MCF 10A (cell line): Measurements from ENCODE around the gene SLAMF7. TPM values are rescaled to one million over a fixed set of nuclear protein-coding genes. Genes with fewer than 3 reads are reported as not detected.

Experiments
- BruUV-seq: library from RNA; stranded (reverse); fragments of 400-500 nt; replicated peaks from 2 replicates; lab custom pipeline; 2021; lab: Mats Ljungman, UMichigan
- CTCF ChIA-PET: fragments of 300-600 bp; sonication (Branson Sonifier 250); formaldehyde crosslinking; extraction: SDS; loops from one replicate; lab custom pipeline; 2021; ENCODE audit warnings: antibody characterized with exemption, inconsistent platforms; lab: Yijun Ruan, JAX
- POLR2A ChIA-PET: fragments of 300-600, 350-650 bp; sonication (Branson Sonifier 250); formaldehyde crosslinking; extraction: SDS; loops from one replicate; lab custom pipeline; 2020; ENCODE audit warnings: antibody characterized with exemption, inconsistent platforms; lab: Yijun Ruan, JAX
- DNase-seq: peaks from one replicate; pipeline ENCODE4 v3.0.0-alpha.2; 2018; ENCODE audit not compliant: unreplicated experiment
- H3K27ac Mint-ChIP-seq: one replicate; pipeline ENCODE4 v1.8.0; 2022; ENCODE audit warnings: mild to moderate bottlenecking, low read depth, mixed read lengths; ENCODE audit not compliant: unreplicated experiment
- H3K27me3 Mint-ChIP-seq: one replicate; pipeline ENCODE4 v1.8.0; 2022; ENCODE audit warnings: mixed read lengths; ENCODE audit not compliant: insufficient read depth, unreplicated experiment
- H3K36me3 Mint-ChIP-seq: one replicate; pipeline ENCODE4 v1.8.0; 2022; ENCODE audit warnings: mild to moderate bottlenecking, moderate library complexity, mixed read lengths; ENCODE audit not compliant: insufficient read depth, unreplicated experiment
- H3K4me1 Mint-ChIP-seq: one replicate; pipeline ENCODE4 v1.8.0; 2022; ENCODE audit warnings: mixed read lengths; ENCODE audit not compliant: insufficient read depth, unreplicated experiment
- H3K4me3 Mint-ChIP-seq: one replicate; pipeline ENCODE4 v1.8.0; 2022; ENCODE audit warnings: mild to moderate bottlenecking, moderate library complexity, mixed read lengths; ENCODE audit not compliant: unreplicated experiment
- H3K9me3 Mint-ChIP-seq: one replicate; pipeline ENCODE4 v1.8.0; 2022; ENCODE audit warnings: mixed read lengths; ENCODE audit not compliant: unreplicated experiment
- intact Hi-C: fragments of 100-400 bp; cut with micrococcal nuclease; formaldehyde crosslinking; loops from 2 replicates; pipeline ENCODE4 v1.14.1; 2022
- total RNA-seq: library from RNA; stranded (reverse); gene quantifications from 2 replicates; pipeline ENCODE4 v1.2.3, GENCODE V29; 2022
- TF ChIP-seq, protein P1 (sequence below): fragments of 200-600 bp; IDR thresholded peaks from one replicate; pipeline ENCODE4 v1.8.0; 2022; ENCODE audit warnings: antibody characterized with exemption, mild to moderate bottlenecking; ENCODE audit not compliant: unreplicated experiment

The SLAMF7 gene
- total RNA-seq, 1 experiment from 2014 or later = 8.6 TPM

DNA sequence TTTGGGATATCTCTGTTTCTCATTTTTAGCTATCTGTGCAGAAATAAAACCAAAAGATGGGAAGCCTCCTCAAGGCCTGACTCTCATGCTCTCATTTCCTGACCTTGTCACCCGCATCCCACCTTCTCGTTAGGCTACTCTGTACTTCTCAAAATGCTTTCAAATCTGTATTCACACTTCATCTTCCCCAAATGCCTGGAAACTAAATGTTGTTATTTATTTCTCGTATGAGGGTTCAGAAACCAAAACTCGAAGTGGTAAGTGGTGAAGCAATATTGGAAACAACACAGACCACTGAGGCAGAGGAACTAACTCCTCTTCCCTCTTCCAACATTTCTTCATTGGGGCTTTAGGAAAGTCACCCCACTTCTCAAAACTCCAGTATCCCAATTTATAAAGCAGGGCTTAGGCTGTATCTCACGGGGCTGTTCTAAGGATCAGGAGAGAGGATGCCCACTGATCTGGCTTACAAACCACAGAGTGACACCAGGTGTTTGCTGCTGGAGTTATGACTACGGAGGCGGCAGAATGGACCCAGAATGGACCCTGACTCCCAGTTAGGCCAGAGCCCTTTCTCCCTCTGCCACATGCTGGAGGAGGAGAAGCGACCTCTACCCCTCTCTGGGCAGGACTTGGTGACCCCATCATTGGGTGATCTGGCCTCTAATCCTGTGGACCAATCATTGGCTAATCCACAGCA lies 3.5 kb downstream of the SLAMF7 start:
- Mint-ChIP-seq H3K4me3 (no peak overlapping the region), H3K27ac (no peak overlapping the region), H3K9me3 (no peaks in the 10 kb centered on the region), H3K27me3 (no peaks in the 10 kb centered on the region), H3K4me1 (peaks cover 14% of the 10 kb centered on the region), H3K36me3 (peaks cover 11% of the 10 kb centered on the region)
- intact Hi-C loops = no loop called here
- CTCF ChIA-PET = interaction anchor here (1.0 kb wide), 1 partner anchor 33 kb away, joined by 3 read pairs; no protein-coding TSS in a partner anchor
- no peak for DNase-seq
- POLR2A ChIA-PET = no interaction called here
- BruUV-seq = no TSS peak
- TF ChIP-seq, protein P1, sequence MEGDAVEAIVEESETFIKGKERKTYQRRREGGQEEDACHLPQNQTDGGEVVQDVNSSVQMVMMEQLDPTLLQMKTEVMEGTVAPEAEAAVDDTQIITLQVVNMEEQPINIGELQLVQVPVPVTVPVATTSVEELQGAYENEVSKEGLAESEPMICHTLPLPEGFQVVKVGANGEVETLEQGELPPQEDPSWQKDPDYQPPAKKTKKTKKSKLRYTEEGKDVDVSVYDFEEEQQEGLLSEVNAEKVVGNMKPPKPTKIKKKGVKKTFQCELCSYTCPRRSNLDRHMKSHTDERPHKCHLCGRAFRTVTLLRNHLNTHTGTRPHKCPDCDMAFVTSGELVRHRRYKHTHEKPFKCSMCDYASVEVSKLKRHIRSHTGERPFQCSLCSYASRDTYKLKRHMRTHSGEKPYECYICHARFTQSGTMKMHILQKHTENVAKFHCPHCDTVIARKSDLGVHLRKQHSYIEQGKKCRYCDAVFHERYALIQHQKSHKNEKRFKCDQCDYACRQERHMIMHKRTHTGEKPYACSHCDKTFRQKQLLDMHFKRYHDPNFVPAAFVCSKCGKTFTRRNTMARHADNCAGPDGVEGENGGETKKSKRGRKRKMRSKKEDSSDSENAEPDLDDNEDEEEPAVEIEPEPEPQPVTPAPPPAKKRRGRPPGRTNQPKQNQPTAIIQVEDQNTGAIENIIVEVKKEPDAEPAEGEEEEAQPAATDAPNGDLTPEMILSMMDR = no peak

DNA sequence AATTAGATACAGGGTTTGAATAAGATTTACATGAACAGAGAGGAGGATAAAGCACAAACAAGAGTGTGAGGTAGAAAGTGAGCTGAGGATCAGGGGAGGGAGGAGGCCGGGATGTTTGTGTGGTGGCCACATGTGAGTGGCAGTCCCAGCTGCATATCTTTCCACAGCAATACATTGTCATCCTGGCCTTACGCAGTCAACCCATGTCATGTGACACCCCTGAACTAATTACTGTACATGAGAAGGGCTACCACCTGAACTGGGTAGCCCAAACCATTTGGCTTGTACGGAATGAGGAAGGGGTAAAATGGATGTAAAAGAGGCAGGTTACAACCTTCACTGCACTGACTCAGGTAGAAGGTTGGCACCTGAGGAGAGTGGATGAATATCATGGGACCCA lies 4.2 kb downstream of the SLAMF7 start:
- no TSS peak for BruUV-seq
- Mint-ChIP-seq H3K27ac (no peak overlapping the region), H3K4me1 (peaks cover 12% of the 10 kb centered on the region), H3K36me3 (peaks cover 11% of the 10 kb centered on the region), H3K27me3 (no peaks in the 10 kb centered on the region), H3K9me3 (no peaks in the 10 kb centered on the region), H3K4me3 (no peak overlapping the region)
- TF ChIP-seq, protein P1 = no peak
- DNase-seq = no peak
- CTCF ChIA-PET = interaction anchor here (1.0 to 1.4 kb wide), 2 partner anchors 34 to 247 kb away, joined by 3 to 4 read pairs; no protein-coding TSS in a partner anchor
- POLR2A ChIA-PET = no interaction called here
- intact Hi-C loops = no loop called here

DNA sequence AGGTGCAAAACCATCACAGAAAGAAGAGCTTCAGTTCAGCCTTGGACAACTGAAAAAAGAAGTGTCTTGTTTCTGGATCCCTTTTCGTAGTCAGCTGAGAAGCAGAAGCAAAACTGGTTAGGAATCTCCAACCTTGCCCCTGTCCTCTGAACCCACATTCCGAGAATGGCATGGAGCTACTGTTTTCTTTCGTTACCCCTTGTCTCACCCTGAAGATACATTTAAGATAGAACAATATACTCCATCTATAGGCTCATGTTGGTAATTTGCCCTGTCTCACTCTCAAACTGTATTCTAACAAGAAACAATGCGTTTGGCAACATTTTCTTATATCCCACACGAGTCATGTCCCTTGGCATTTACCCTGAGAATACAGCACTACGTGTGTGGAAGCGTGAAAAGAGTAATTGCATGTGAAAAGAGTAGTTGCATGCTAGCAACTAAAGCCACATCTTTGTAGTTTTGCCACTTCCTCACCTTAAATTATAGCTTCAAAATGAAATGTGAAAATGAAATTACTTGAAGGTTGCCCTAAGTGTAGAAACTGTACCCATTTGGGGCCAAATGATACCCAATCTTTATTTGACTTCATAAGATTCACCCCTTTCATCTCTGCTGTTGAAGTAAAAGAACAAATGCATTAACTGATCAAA lies 5.3 kb downstream of the SLAMF7 start:
- Mint-ChIP-seq H3K9me3 (no peaks in the 10 kb centered on the region), H3K4me1 (peaks cover 14% of the 10 kb centered on the region), H3K27me3 (no peaks in the 10 kb centered on the region), H3K36me3 (peaks cover 11% of the 10 kb centered on the region), H3K27ac (no peak overlapping the region), H3K4me3 (no peak overlapping the region)
- TF ChIP-seq, protein P1 = no peak
- CTCF ChIA-PET = interaction anchor here (0.6 to 1.8 kb wide), 7 partner anchors 11 to 245 kb away, joined by 3 to 5 read pairs (median 4); partner anchors contain the start of gene ITLN2
- no TSS peak for BruUV-seq
- intact Hi-C loops = no loop called here
- no peak for DNase-seq
- POLR2A ChIA-PET = interaction anchor here (0.6 to 1.7 kb wide), 4 partner anchors 17 to 1814 kb away, joined by 3 to 7 read pairs (median 3); no protein-coding TSS in a partner anchor
